Stimulated activated CD8-positive, alpha-beta memory T cell treated with anti-CD3 and anti-CD28 coated beads, Interleukin-7, amount 100 ng/mL, for 4 hours (primary cell): ENCODE results near the gene TBCK.

Experiments used
- DNase-seq, 2 donors: peaks; one replicate each; pipeline ENCODE4 v3.0.0-alpha.2; 2020; ENCODE audit warnings: low read depth in 2 of 2

The TBCK gene

GRCh38 chr4:106286611-106287010 is 29.4 kb downstream of the TBCK start:
- DNase-seq = no peak

- DNase-seq = no peak
These were observed 31.8 kb downstream of the TBCK start for GRCh38 chr4:106284227-106284626.

DNA sequence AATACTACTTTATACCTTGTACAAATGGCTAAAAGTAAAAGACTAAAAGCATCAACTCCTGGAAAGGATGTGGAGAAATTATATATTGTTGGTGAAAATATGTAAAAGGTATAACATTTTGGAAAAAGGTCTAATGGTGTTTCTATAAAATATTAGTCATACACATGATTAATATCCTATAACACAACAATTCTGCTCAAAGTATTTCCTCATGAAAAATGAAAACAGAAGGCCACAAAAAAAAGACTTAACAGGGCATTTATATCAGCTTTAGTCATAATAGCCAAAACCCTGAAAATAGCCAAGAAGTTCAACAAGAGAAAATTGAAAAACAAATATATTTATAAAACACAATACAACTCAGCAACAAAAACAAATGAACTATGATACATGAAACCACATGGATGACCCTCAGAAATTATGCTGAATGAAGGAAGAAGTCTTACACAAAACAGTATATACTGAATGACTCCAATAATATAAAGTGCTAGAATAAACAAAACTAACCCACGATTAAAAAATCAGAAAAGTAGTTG is 38.8 kb downstream of the TBCK start:
- no peak for DNase-seq

GRCh38 chr4:106273831-106274230 is 42.2 kb downstream of the TBCK start:
- no peak for DNase-seq

GRCh38 chr4:106270736-106271135 is 45.3 kb downstream of the TBCK start:
- no peak for DNase-seq

- DNase-seq = no peak
These were observed 46.3 kb downstream of the TBCK start for GRCh38 chr4:106269711-106270110.

- DNase-seq = no peak
These were observed 47.2 kb downstream of the TBCK start for GRCh38 chr4:106268786-106269185.

DNA sequence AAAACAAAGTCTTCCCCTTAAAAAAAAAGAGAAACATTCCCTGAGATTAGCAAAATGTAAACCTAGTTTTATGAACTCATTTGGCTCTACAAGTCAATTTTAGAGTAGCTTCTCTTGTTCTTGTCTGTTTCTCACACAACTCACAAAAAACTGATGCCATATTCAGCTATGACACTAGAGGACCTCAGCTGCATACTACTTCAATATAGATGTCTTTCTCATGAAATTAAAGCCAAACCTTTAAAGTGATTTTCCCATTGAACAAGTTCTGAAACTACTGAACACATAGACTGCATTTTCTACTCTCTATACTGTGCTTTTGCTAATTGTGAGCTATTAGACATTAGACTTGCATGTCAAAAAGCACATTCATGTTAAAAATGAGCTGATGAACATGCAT is 49.8 kb downstream of the TBCK start:
- DNase-seq = no peak

- no peak for DNase-seq
These were observed 51.7 kb downstream of the TBCK start for GRCh38 chr4:106264331-106264728.

DNA sequence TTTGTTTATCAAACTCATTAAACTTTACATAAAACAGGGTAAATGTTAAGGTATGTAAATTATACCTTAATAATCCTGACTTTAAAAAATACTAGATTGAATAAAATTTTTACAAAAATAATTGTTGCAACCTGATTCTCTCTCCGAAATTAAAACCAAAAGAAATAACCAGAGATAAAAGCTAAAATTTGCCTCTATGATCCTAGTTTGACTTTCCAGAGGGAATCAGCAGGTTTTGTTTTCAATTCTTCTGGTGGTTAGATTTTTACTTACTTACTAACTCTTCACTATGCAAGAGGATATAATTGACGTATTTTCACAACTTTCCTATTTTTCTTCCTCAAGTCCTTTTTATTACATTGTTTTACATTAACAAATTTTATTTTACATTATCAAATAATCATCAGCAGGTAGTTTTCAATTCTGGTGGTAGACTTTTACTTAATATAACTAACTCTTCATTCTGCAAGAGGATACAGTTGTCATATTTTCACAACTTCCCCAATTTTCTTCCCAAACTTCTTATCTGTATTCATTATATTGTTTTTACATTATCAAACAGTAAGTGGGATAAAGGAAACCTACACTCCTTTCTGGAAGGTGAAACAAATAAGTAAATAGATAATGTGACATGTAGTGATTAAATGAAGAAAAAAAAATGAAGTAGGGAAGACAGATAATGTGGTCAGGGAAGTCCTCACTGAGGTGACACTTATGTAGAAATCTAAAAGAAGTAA is 52.2 kb downstream of the TBCK start:
- no peak for DNase-seq

- DNase-seq = no peak
These were observed 54.0 kb downstream of the TBCK start for GRCh38 chr4:106261980-106262379.

DNA sequence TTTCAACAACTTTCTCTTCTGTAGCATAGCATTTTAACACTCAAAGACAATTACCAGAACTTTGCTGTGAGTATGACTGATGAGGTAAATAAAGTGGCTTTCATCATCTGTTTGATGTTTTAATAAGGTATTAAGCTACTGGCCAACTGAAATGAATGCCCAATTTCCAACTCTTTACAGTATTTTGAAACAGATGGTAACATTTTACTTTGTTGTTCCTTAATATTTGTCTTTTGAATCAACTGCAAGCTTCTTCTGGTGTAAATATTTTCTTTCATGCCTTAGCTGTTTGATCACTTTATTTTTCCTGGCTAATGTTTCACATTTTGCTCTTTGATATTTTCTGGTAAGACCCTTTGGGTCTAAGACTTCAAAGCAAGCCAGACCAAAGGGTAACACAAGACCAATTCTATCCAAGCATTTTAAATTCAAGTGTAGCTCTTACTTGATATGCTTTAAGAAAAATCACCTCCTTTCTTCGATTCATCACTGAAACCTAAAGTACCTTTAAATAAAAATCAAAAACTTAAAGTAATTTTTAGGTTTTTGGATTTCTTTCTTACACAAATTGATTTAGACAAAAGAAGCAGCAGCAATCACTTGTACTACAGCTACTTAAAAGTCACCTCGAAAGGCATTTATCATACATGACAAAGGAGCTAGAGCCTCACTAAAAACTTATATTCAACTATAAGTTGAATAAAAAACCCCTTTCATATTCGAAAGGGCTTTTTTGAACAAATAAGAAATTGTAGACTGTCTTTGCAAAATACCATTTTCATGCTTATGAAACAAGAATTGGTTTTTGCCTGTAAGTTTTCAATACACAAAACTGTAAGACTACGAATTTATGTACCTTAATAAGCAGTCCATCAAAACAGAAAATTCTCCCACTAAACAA is 57.6 kb downstream of the TBCK start:
- no peak for DNase-seq

DNA sequence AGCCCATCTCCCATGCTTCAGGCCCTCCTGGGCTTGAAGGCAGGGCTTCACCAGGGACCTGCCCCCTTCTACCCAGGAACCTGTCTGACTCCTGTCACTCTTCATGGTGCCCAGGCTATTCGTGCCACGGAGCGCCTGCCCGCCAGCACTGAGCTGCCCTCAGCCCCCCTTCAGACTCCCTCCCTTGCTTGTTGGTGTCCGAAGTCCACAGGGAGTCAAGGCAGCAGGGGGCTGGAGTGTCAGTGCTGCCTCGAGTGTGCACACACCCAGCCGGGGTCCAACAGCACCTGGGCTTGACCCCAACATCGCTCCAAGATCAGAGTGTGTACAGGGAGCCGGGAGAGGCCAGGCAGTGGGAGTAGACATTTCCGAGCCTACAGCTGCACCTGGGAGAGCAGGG is 59.8 kb downstream of the TBCK start:
- no peak for DNase-seq

DNA sequence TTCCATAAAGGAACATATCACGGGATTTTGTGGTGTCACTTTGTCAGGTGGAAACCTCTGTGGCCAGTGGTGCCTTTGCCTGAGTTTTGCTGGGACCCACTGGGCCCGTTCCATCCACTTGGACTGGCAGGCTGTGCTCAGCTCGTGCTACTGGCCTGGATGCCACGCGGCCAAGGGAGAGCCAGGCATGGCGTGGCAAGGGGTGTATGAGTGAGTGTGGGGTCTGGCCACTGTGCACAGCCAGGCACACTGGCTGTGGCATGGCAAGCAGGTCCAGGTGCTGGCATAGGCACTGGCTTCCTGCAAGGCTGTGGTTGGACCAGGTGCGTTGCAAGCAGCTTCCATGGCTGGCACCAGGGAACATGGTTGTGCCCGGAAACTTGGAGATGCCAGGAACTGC is 60.8 kb downstream of the TBCK start:
- DNase-seq = no peak

GRCh38 chr4:106253364-106254129 is 62.5 kb downstream of the TBCK start:
- no peak for DNase-seq

DNA sequence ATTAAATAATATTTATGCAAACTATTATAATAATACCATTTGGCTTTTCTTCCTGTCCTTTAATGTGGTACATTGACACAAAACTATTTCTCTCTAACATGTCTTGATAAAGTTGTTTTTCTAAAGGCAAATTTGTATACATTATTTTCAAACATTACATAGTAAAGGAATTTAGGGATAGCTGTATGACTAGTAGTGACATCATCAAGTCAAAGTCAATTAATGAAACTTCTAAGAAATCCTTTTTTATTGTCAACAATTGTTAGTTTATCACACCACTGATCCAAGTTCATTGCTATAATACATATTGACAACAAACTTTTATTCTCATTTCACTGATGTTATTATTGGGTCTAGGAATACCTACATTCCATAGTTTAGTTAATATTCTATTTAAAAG is 68.4 kb downstream of the TBCK start:
- no peak for DNase-seq

DNA sequence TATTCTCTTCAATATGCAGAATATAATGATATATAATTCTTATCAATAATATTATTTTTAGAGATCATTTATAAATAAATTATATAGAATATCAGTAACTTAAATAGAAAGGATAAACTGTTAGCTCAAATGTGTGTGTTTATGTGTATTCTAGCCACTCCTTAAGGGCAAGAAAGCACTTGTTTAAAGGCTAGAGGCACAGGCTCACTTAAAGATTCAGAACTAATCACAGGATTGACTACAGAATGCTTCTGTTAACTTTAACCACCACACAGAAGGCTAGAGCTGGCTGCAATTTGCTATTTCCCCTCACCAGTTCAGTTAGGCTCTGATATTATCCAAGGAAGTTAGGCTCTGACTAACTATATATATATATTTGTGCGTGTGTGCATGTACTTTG is 69.6 kb downstream of the TBCK start:
- DNase-seq = no peak

DNA sequence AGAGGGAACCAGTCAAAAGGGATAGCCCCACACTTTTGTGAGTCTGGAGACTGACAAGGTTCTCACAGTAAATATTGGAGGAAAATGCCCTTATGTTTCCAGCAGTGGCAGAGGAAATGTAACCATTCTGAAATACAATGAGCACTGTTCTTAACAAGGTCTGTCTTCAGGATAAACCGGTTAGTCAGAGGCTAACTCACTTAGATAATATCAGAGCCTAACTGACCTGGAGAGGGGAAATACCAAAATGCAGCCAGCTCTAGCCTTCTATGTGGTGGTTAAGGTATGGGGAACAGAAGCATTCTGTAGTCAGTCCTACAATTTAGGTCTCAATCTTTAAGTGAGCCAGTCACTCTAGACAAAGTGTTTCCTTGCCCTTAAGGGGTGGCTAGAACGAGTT is 70.8 kb downstream of the TBCK start:
- no peak for DNase-seq

DNA sequence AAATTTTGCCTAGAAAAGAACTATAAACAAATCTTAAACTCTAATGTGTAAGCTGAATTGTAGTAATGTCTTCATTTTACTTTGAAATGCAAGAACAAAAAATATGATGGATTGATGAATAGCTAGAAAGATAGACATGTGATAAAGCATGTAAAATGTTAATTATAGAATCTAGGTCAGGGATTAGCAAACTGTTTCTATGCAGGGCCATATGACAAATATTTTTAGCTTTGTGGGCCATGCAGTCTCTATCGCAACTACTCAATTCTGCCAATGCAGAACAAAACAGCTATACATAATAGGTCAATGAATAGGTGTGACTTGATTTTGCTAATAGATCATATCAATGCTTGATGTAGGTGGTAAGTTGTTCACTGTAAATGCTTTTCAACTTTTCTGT is 75.3 kb downstream of the TBCK start:
- DNase-seq = no peak

GRCh38 chr4:106238820-106239420 is 77.1 kb downstream of the TBCK start:
- DNase-seq = no peak

- DNase-seq = no peak
These were observed 84.1 kb downstream of the TBCK start for GRCh38 chr4:106231931-106232330.

DNA sequence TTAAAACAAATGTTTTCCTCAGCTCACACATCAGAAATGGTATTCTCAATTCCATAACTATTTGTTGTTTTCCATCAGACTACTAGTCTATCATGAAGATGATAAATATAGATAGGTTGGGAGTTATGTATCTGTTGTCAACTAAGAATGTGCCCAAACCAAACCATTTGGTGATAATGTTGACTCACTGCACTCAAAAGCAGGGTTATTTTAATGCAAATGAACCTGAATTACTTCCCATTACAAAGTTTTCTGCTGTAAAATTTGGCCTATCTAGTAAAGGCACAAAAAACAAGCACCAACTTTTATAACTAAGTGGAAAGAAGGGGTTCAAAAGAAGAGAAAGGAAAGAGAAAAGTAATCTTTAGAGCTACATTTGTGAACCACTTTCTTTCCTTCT is 93.5 kb downstream of the TBCK start:
- DNase-seq = no peak
